Head of caudate nucleus (tissue), 42 donors: Measurements from ENCODE around the gene NME7.
A peak's percentile ranks its signal among the peaks of the same experiment; 100 is the strongest.
"Not testable (repeated sequence)": the region's sequence is repeated elsewhere in the genome, so short reads cannot be mapped to it uniquely, and the experiment has no call there.

Experiments used
- DNase-seq, 42 donors: peaks; one replicate each; pipeline versions ENCODE4 v3.0.0 to v3.0.0-alpha.2; 2020 to 2021; ENCODE audit warnings: mixed read lengths in 7 of 42
- intact Hi-C: fragments of 100-400 bp; cut with DNase I; formaldehyde crosslinking; loops from one replicate; pipeline ENCODE4 v1.15.0; 2022

The NME7 gene, protein sequence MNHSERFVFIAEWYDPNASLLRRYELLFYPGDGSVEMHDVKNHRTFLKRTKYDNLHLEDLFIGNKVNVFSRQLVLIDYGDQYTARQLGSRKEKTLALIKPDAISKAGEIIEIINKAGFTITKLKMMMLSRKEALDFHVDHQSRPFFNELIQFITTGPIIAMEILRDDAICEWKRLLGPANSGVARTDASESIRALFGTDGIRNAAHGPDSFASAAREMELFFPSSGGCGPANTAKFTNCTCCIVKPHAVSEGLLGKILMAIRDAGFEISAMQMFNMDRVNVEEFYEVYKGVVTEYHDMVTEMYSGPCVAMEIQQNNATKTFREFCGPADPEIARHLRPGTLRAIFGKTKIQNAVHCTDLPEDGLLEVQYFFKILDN

DNA sequence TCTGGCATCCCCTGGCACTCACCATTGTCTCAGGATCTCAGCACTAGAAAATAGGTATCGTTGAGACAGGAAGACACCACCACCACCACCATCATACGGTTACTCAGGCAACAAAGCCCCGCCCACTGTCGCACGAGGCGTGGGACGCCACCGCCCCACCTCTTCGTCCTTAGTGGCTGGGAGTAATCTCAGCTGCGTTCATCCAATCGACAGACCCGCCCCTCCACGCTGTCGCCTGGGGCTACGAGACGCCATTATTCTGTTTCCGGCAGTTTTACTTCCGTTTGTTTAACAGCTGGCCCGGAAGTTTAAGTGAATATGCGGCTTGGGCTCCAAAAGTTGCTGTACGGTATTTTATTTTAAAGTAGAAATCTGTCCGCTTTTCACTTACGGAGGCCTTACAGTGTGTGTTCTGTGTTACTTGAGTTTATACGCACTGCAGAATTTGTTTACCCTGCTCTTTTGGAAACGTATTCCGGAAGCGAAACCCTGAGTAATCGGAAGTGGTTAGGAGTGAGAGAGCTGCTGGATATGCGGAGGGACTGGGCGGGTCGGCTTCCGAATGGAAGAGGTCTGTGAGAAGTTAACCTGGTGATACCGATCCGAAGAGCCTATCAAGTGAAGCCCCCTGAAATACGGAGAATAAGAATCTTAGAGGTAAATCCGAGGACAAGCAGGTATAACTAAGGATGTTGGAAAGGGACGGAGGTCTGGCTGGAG, at the start of gene NME7, which contains the start of gene BLZF1:
Gene NME7, minus strand, starts transcription at position 112 of the 720 bp plus-strand sequence. Its CDS starts 87 bp downstream, at position 25.
Gene BLZF1, plus strand, starts transcription at position 510 of the 720 bp plus-strand sequence. CDS start 1,328 bp downstream, outside the sequence.
- intact Hi-C loops, result no loop called here
- peak; percentile 92 to 99 (median 97) for DNase-seq

DNA sequence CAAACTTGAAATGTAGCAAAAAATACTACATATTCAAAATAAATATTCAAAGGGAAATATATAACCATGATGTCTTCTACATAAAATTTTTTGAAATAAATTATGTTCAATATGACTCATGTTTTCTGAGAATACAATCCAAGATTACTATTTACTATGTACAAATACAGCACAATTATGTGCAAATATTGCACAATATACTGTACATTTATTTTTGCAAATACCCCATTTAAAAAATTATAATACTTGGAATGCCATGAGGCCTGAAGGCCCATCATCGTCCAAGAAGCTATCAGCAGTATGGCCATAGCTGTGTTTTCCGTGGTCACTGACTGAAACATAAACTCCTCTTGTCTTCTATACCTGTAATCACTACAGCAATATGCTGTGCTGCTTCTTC, 47.4 kb upstream of the NME7 start:
- DNase-seq, result no peak
- intact Hi-C loops, result no loop called here

DNA sequence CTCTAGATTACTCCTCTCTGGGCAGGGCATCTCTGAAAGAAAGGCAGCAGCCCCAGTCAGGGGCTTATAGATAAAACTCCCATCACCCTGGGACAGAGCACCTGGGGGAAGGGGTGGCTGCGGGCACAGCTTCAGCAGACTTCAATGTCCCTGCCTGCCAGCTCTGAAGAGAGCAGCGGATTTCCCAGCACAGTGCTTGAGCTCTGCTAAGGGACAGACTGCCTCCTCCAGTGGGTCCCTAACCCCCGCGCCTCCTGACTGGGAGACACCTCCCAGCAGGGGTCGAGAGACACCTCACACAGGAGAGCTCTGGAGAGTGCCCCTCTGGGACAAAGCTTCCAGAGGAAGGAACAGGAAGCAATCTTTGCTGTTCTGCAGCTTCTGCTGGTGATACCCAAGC, 40.7 kb upstream of the NME7 start:
- intact Hi-C loops, DNase-seq: not testable (repeated sequence)

DNA sequence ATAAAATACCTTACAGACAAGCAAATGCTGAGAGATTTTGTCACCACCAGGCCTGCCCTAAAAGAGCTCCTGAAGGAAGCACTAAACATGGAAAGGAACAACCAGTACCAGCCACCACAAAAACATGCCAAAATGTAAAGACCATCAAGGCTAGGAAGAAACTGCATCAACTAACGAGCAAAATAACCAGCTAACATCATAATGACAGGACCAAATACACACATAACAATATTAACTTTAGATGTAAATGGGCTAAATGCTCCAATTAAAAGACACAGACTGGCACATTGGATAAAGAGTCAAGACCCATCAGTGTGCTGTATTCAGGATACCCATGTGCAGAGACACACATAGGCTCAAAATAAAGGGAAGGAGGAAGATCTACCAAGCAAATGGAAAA, 35.0 kb upstream of the NME7 start:
- intact Hi-C loops, DNase-seq: not testable (repeated sequence)

DNA sequence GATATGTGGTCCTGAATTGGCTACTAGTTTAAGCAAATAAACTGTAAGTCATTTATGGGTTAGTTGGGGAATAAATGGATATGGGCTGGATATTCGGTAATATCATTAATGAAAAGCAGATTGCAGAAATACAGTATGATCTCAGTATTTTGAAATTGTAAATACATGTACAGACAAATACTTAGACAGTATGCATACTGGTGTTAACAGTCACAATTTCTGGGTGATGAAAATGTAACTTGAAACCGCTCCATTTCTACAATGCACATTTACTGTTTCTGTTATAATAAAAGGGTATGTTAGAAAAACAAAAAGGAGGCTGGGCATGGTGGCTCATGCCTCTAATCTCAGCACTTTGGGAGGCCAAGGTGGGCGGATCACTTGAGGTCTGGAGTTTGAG, 28.4 kb upstream of the NME7 start:
- intact Hi-C loops, result no loop called here
- no peak for DNase-seq

DNA sequence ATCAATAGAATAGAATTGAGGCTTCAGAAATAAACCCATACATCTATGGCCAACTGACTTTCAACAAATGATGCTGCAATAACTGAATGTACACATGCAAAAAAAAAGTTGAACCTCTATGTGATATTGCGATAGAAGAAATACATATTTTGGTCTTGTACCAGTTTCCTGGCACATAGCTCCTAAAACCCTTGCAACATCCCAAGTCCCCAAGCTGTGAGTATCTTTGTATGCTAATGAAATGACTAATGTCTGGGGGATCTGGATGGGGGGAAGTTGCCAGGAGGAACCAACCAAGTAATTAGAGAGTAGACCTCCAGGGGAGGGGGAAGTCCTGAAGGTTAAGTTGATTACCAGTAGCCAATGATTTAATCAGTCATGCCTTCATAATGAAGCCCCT, 24.8 kb upstream of the NME7 start:
- no peak for DNase-seq
- intact Hi-C loops, result no loop called here

DNA sequence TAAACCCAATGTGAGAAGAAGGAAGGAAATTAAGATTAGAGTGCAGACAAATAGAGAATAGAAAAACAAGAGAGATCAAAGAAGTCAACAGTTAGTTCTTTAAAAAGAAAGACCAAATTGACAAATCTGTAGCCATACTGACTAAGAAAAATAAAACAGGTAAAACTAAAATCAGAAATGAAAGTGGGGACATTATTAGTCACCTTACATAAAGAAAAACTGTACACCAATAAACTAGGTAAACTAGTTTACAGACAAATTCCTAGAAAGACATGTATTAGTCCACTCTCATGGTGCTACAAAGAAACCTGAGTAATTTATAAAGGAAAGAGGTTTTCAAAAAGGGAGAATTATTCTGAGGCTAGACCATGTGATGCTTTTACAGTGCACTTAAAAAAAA, 22.7 kb upstream of the NME7 start:
- intact Hi-C loops, result no loop called here
- DNase-seq, result no peak

DNA sequence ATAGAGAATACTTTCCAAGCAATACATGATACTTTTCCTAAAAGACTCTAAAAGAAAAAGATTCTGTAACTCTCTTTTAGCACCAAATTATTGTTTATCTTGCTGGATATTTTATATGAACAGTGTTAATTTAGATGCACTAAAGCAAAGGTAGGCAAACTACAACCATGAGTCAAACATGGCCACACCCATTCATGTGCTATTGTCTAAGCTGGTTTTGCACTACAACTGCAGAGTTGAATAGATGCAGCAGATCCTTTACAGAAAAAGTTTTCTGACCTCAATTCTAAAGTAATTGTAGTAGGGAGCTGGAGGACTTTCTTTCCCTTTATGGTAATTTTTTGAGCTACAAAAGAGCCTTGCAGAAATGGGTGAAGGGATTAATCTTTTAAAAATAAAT, 19.8 kb upstream of the NME7 start:
- intact Hi-C loops, result no loop called here
- DNase-seq, result no peak

DNA sequence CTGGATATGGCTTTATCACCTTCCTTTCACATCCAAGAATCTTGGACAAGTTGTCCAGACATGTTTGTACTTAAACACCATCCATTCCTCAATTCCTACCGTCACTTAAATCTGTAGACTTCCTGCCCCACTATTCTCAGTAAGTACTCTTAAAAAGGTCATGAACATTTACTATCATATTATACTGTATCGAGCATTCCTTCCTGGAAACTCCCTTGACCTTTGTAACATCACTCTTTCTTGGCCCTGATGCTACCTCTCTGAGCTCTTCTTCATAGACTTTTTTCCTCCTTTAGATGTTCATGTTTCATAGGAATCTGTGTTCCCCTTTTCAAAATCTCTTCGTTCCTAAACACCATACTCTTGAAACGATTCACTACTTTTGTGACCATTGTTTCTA, 15.9 kb upstream of the NME7 start:
- DNase-seq, result no peak
- intact Hi-C loops, result no loop called here

DNA sequence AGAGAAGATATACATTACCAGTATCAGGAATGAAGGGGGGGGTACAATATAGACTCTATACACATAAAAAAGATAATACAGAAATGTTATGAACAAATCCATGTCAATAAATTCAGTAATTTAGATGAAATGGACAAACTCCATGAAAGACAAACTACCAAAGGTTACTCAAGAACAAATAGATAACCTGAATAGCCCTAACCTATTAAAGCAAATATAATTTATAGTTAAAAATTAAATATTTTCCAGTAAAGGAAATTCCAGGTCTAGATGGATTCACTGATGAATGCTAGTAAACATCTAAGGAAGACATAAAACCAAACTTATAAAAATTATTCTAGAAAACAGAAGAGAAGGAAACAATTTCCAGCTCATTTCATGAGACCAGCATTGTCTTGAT, 13.6 kb upstream of the NME7 start:
- intact Hi-C loops, result no loop called here
- DNase-seq, result no peak

DNA sequence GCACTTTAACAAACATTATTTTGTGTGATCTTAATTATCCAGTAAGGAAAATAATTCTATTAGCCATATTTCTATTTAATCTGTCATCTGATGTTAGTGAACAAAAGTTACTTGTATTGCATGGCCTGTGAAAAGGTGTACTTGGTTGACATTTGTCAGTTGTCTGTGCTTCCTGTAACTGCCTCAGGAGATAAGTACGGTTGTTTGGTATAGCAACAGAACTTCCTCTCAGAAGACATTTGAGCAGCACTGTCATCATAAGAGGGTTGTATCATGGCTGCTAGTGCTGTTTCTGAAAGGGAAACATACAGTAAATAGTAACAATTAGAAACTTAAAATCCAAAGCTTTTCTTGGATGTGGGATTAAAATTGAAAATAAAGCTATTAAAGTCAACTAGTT, 3.8 kb upstream of the NME7 start:
- DNase-seq, result no peak
- intact Hi-C loops, result no loop called here

DNA sequence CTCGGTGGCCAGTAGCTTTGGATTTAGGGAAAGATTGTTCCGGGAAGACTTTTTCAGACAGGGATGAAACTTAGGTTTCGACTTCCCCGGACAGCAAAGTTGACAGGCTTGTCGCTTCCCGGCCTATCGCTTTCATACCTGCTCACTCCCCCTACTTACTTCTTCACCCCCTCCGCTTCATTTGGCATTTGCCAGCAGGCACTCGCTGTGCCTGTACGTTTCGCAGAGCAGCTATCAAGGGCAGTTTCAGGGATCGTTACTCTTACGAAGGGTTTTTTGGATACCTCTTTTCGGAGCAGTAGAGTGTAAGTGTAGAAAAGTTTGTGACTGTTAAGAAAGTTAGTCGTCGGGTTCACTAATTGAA, 791 bp upstream of the NME7 start:
- DNase-seq, result peak in 16 of 42 donors; percentile 2 to 45 (median 10)
- intact Hi-C loops, result no loop called here

DNA sequence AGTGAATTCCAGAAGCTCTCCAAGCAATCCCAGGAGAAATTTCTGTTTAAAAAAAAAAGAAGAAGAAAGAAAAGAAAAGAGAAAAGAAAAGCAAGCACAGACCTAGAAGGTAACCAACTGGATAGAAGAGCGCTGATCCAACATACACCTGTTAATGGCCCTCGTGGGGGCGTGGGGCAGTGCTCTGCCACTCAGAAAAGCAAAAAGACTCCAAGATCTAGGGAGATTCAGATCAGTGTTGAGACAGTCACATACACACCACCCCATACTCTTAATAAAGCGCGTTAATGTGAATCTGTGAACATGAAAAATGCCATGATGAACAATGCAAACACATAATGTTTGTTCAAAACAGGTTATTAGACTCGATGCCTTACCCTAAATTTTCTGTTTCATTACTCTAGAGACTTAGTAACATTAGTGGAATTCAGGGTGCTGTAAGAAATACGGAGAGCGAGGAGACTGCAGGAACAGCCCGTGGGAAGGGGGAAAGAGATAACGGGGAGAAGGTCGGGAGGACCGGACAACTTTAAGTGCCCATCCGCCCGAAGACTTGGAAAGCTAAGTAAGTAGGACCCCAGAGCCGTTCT, 406 bp downstream of the NME7 start:
- DNase-seq, result no peak
- intact Hi-C loops, result no loop called here

DNA sequence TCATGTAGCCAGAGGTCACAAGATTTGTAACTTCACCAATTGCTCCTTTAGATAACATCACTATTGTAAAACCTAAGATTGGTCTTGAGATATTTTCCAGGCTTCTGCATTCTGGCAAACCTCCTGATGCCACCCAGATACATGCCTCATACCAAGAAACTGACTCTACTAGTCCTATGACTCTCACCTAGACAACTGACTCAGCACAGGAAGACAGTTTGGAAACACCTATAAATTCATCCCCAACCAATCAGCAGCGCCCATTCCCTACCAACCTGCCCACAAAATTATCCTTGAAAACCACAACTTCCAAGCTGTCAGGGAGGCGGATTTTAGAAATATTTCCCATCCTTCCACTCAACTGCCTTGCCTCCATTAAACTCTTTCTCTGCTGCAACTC, 2.6 kb downstream of the NME7 start:
- no peak for DNase-seq
- intact Hi-C loops, result no loop called here

DNA sequence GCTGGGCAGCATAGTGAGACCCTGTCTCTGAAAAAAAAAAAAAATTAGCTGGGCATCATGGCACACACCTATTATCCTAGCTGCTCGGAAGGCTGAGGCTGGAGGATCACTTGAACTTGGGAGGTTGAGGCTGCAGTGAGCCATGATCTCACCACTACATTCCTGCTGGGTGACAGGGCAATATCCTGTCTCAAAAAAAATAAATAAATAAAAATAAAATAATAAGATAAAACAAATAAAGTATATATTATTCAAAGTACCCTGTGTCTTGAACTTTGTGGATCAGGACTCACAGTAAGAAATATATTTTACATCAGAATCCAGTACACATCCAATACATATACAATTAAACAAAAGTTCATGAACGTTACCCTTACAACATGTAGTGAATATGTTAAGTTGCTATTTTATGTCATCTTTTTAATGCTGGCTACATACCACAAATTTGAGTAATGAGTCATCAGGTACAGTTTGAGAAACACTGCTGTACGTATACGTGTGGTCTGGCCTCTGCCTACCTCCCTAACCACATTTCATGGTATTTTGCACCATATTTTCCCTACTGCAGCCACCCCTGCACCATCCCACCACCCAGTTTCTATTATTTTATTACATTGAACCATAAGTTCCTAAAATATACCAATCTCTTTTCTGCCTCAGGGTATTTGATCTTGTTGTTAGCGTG, 4.4 kb downstream of the NME7 start:
- intact Hi-C loops, result no loop called here
- no peak for DNase-seq

DNA sequence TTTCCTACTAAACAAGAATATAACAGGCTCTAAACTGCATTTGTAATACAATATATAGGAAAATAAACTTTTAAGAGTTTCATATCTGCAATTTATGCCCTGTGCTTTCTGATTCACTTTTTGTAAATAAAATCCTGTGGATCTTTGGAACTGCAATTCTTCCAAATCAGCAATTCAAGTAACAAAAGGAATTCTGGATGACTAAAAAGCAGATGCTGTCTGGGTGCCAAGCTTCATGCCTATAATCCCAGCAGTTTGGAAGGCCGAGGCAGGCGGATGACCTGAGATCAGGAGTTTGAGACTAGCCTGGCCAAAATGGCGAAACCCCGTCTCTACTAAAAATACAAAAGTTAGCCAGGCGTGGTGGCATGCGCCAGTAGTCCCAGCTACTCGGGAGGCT, 6.3 kb downstream of the NME7 start:
- intact Hi-C loops, result no loop called here
- no peak for DNase-seq

DNA sequence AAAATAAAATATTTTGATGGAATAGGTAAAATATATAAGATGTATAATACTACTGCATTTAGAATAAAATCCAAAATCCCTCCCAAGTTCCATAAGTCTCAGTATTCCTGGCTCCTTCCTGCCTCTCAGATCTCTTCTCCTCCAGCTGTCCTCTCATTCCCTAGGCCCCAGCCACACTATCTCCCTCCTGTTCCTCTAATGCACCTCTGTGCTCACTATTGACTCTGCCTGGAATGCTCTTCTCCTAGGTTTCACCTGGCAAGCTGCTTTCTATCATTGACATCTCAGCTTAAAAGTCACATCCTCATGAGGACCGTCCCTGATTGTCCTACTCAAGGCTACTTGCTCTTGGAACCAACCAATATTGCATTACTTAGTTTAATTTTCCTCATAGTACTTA, 7.2 kb downstream of the NME7 start:
- no peak for DNase-seq
- intact Hi-C loops, result no loop called here

DNA sequence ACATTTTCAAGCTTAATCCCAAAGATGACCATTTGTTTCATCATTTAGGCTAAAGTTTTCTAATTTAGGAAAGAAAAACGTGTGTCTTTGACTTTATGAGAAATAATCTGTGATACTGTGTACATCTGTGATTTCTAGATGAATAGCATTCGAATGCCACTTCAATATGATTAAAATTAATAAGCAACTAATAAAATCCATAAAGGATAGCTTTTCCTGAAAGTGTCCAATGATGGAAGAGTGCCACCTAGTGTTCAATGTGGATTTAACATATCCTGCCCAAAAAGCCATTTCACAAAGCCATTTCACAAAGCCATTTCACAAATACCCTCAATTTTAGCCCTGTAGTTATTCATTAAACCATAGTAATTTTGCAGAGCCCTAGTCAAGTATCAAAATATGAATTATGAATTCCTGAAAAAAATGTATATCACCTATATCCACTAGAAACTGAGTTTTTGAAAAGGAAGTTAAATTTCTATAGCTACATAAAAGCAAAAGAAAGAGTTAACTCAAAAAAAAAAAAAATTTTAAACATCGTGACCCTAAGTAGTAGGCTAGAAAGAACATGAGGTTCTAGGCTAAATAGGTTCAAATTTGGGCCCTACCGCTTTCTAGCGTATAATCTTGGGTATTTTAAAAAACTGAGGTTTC, 19.1 kb downstream of the NME7 start:
- peak in 18 of 42 donors; percentile 8 to 71 (median 28) for DNase-seq
- intact Hi-C loops, result loop anchor here (5.0 to 10.0 kb wide), 2 partner anchors 244 to 746 kb away; partner anchors contain the start of gene ATP1B1
